ENCODE data around the gene SURF1. TPM values are rescaled to one million over a fixed set of nuclear protein-coding genes. Genes with fewer than 3 reads are reported as not detected.

The SURF1 gene
- total RNA-seq, 4 donors from 2014 or later: 50.4 to 86.4 (median 69.2) TPM

GRCh38 chr9:133344979-133345378 is 11.3 kb downstream of the SURF1 start:
- TF ChIP-seq POLR2A (IDR thresholded peaks at IDR 0.05; ENCODE audit: low read depth) (no peak), CTCF (IDR thresholded peaks at IDR 0.05) (no peak), POLR2AphosphoS5 (IDR thresholded peaks at IDR 0.05) (no peak), EP300 (IDR thresholded peaks at IDR 0.05) (no peak)
- DNase-seq (ENCODE audit: extremely low spot score): no peak
- Histone ChIP-seq H3K4me3 (no peak overlapping the region), H3K36me3 (peaks cover 38 to 76% (median 73%) of the 10 kb centered on the region in 4 donors), H3K9me3 (no peaks in the 10 kb centered on the region), H3K27ac (replicated peaks in 1 of 4) (no peak overlapping the region), H3K4me1 (peaks cover 24 to 49% (median 47%) of the 10 kb centered on the region in 4 donors), H3K27me3 (no peaks in the 10 kb centered on the region)
- WGBS: 94% methylated on average over 10 of the region's 12 CpGs
- intact Hi-C loops (cut with DNase I): no loop called here

- no peaks in the 10 kb centered on the region for H3K27me3 ChIP-seq
- no peak for DNase-seq (ENCODE audit: extremely low spot score)
- H3K4me1 ChIP-seq: peaks cover 15 to 44% (median 41%) of the 10 kb centered on the region in 4 donors
- H3K36me3 ChIP-seq: peaks cover 37 to 74% (median 71%) of the 10 kb centered on the region in 4 donors
- 89% methylated on average over 4 of the region's 19 CpGs for WGBS
- no peak overlapping the region for H3K4me3 ChIP-seq
- no peak overlapping the region for H3K27ac ChIP-seq (replicated peaks in 1 of 4)
- H3K9me3 ChIP-seq: no peaks in the 10 kb centered on the region
- no peak for TF ChIP-seq POLR2AphosphoS5 (IDR thresholded peaks at IDR 0.05)
- no peak for TF ChIP-seq CTCF (IDR thresholded peaks at IDR 0.05)
- no peak for TF ChIP-seq POLR2A (IDR thresholded peaks at IDR 0.05; ENCODE audit: low read depth)
- no peak for TF ChIP-seq EP300 (IDR thresholded peaks at IDR 0.05)
- intact Hi-C loops (cut with DNase I): no loop called here
These were observed 12.2 kb downstream of the SURF1 start for GRCh38 chr9:133344071-133344470.

- TF ChIP-seq POLR2A (IDR thresholded peaks at IDR 0.05; ENCODE audit: low read depth) (no peak), CTCF (IDR thresholded peaks at IDR 0.05) (no peak), POLR2AphosphoS5 (IDR thresholded peaks at IDR 0.05) (no peak), EP300 (IDR thresholded peaks at IDR 0.05) (no peak)
- intact Hi-C loops (cut with DNase I): no loop called here
- Histone ChIP-seq H3K9me3 (no peaks in the 10 kb centered on the region), H3K4me3 (no peak overlapping the region), H3K27ac (replicated peaks in 1 of 4) (no peak overlapping the region), H3K4me1 (peaks cover 12 to 39% (median 35%) of the 10 kb centered on the region in 4 donors), H3K36me3 (peaks cover 37 to 79% (median 70%) of the 10 kb centered on the region in 4 donors), H3K27me3 (no peaks in the 10 kb centered on the region)
- 75% methylated on average over 11 of the region's 11 CpGs for WGBS
- DNase-seq (ENCODE audit: extremely low spot score): no peak
These were observed 13.7 kb downstream of the SURF1 start for GRCh38 chr9:133342570-133342969.

GRCh38 chr9:133342069-133342406 is 14.2 kb downstream of the SURF1 start:
- H3K27me3 ChIP-seq: no peaks in the 10 kb centered on the region
- H3K36me3 ChIP-seq: peaks cover 37 to 79% (median 70%) of the 10 kb centered on the region in 4 donors
- no peak for DNase-seq (ENCODE audit: extremely low spot score)
- H3K4me3 ChIP-seq: no peak overlapping the region
- H3K27ac ChIP-seq (replicated peaks in 1 of 4): peak overlapping the region in 1 of 4 donors; percentile 30
- TF ChIP-seq POLR2AphosphoS5 (IDR thresholded peaks at IDR 0.05): no peak
- no peak for TF ChIP-seq POLR2A (IDR thresholded peaks at IDR 0.05; ENCODE audit: low read depth)
- TF ChIP-seq CTCF (IDR thresholded peaks at IDR 0.05): no peak
- no peak for TF ChIP-seq EP300 (IDR thresholded peaks at IDR 0.05)
- no peaks in the 10 kb centered on the region for H3K9me3 ChIP-seq
- intact Hi-C loops (cut with DNase I): no loop called here
- peaks cover 10 to 35% (median 33%) of the 10 kb centered on the region in 4 donors for H3K4me1 ChIP-seq
- WGBS: 86% methylated on average over 6 of the region's 12 CpGs

All from esophagus muscularis mucosa (tissue), 4 donors.